ENCODE data around the gene ARHGEF25.

Gene ARHGEF25

DNA sequence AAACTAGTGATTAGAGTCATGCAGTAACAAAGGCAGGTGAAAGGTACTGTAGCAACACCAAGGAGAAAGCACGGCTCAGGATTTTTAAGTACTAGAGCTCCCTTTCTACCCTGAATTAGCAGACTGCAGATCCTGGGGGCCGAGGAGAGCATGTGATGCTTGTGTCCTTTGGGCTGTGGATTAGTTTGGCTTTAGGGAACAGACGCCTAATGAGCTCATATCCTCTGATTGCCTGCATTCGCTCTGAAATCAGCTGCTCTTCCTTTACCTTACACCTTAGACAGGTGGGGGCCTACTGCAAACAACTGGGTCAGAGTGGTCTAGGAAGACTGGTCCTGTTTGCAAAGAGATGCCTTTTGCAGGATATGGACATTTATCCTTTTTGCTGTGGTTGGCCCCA, 18.0 kb upstream of the ARHGEF25 start:
- no peak overlapping the region for H3K4me3 ChIP-seq (ENCODE audit: low read depth, low read length)
- no peak for TF ChIP-seq CTCF (IDR thresholded peaks at IDR 0.05; ENCODE audit: low read depth, low read length)

DNA sequence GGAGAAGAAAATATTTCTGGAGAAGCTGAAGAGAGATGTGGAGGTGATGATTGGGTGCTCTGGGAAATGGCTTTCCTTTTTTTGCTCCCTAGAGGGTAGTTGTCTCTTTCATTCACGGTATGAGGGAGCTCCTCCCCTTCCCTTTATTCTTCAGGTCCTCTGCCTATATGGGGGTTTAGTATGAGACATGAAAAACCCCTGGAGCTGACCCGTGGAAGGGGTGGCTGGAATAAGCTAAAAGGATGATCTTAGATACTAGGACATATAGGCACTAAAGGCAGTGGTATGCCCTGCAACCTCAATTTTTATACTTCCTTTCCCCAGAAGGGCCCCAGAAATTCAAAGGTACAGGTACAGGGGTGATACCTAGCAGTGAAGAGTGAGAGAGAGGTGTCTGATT, 10.8 kb upstream of the ARHGEF25 start:
- no peak for TF ChIP-seq CTCF (IDR thresholded peaks at IDR 0.05; ENCODE audit: low read depth, low read length)

GRCh38 chr12:57602544-57602943, 8.7 kb upstream of the ARHGEF25 start:
- no peak overlapping the region for H3K4me3 ChIP-seq (ENCODE audit: low read depth, low read length)
- no peak for TF ChIP-seq CTCF (IDR thresholded peaks at IDR 0.05; ENCODE audit: low read depth, low read length)

More for the DNA sequence above, 10.8 kb upstream of the ARHGEF25 start:
- no peak overlapping the region for H3K4me3 ChIP-seq (ENCODE audit: low read depth, low read length)

- no peak overlapping the region for H3K4me3 ChIP-seq (ENCODE audit: low read depth, low read length)
Measured at GRCh38 chr12:57603324-57603723, 7.9 kb upstream of the ARHGEF25 start.

GRCh38 chr12:57603815-57604453, 7.3 kb upstream of the ARHGEF25 start:
- TF ChIP-seq CTCF (IDR thresholded peaks at IDR 0.05; ENCODE audit: low read depth, low read length) = no peak
- peak overlapping the region; percentile 62 for H3K4me3 ChIP-seq (ENCODE audit: low read depth, low read length)

More at GRCh38 chr12:57603324-57603723, 7.9 kb upstream of the ARHGEF25 start:
- no peak for TF ChIP-seq CTCF (IDR thresholded peaks at IDR 0.05; ENCODE audit: low read depth, low read length)

DNA sequence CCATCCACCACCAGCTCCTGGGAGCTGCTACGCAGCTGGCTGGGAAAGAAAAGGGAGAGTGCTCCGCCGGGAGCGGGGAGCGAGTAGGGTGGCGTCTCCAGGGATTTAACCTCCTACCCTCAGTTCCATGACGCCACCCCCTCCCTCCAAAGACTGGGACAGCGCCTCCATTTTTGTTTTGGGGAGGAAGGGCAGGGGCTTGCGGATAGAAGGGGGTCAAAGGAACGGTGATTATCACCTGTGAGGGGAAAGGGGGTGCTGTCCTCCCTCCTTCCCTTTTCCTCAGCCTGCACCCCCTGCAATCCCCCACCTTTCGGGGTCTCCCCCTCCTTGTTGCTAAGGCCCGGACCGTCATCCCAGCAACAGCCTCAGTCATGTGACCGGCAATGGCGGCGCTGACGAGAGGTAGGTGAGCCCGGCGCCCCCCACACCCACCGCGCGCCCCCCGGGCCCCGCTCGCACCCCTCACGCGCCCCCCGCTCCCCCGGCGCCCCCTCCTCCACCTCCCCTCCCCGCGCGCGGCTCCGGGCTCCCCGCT, 6.7 kb upstream of the ARHGEF25 start, which contains the start of gene DTX3:
Gene DTX3 (plus strand): TSS at position 371 of the 538 bp plus-strand sequence. CDS start 1,694 bp downstream, outside the sequence.
- H3K4me3 ChIP-seq (ENCODE audit: low read depth, low read length) = peak within 1 kb of the TSS; percentile 62
- no peak for TF ChIP-seq CTCF (IDR thresholded peaks at IDR 0.05; ENCODE audit: low read depth, low read length)

GRCh38 chr12:57604992-57605810, 6.0 kb upstream of the ARHGEF25 start:
- no peak for TF ChIP-seq CTCF (IDR thresholded peaks at IDR 0.05; ENCODE audit: low read depth, low read length)
- peak overlapping the region; percentile 62 for H3K4me3 ChIP-seq (ENCODE audit: low read depth, low read length)
